Measurements from ENCODE around the gene GSTM2.

DNA sequence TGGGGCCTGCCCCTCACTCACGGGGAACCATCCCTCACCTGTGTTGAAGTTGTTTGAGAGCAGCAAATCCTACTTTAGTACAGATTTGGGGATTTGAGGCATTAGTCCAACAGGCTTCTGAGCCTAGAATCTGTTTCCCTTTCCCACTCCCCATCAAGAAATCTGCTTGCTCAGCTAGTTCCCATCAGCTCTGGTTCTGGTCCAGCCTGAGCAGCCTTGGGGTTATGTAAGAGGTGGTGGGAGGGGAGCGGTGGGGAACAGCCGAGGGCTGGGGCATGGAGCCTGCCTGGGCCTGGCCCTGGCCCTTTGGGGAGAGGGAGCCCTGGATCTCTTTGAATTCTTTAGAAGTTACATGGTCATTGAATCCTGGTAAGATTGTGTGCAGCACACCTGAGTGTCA lies 48.3 kb downstream of the GSTM2 start:
- TF ChIP-seq POLR2A (IDR thresholded peaks at IDR 0.05) (no peak), POLR2AphosphoS5 (IDR thresholded peaks at IDR 0.05) (no peak)
- TF ChIP-seq, protein P1, sequence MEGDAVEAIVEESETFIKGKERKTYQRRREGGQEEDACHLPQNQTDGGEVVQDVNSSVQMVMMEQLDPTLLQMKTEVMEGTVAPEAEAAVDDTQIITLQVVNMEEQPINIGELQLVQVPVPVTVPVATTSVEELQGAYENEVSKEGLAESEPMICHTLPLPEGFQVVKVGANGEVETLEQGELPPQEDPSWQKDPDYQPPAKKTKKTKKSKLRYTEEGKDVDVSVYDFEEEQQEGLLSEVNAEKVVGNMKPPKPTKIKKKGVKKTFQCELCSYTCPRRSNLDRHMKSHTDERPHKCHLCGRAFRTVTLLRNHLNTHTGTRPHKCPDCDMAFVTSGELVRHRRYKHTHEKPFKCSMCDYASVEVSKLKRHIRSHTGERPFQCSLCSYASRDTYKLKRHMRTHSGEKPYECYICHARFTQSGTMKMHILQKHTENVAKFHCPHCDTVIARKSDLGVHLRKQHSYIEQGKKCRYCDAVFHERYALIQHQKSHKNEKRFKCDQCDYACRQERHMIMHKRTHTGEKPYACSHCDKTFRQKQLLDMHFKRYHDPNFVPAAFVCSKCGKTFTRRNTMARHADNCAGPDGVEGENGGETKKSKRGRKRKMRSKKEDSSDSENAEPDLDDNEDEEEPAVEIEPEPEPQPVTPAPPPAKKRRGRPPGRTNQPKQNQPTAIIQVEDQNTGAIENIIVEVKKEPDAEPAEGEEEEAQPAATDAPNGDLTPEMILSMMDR (IDR thresholded peaks at IDR 0.05 in 8 of 11, conservative IDR thresholded peaks at IDR 0.05 in 3 of 11): no peak

Data from spleen (tissue), 7 donors.